GM21717 (cell line): ENCODE results near the gene GPBP1.
"Not testable (repeated sequence)": the region's sequence is repeated elsewhere in the genome, so short reads cannot be mapped to it uniquely, and the experiment has no call there.

Source experiments
- ATAC-seq: cut with Tn5 transposase; IDR thresholded peaks from one replicate; pipeline ENCODE4 v1.9.1; 2021; ENCODE audit warnings: mild to moderate bottlenecking, moderate library complexity; ENCODE audit not compliant: unreplicated experiment

GPBP1 gene

DNA sequence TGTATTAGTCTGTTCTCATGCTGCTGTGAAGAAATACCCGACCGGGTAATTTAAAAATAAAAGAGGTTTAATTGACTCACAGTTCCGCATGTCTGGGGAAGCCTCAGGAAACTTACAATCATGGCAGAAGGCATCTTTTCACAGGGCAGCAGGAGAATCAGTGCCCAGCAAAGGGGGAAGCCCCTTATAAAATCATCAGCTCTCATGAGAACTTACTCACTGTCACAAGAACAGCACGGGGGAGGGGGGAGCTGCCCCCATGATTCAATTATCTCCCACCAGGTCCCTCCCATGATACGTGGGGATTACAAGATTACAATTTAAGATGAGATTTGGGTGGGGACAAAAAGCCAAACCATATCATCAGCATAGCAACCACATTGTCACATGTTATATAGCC, 102.5 kb downstream of the GPBP1 start:
- ATAC-seq = no peak

DNA sequence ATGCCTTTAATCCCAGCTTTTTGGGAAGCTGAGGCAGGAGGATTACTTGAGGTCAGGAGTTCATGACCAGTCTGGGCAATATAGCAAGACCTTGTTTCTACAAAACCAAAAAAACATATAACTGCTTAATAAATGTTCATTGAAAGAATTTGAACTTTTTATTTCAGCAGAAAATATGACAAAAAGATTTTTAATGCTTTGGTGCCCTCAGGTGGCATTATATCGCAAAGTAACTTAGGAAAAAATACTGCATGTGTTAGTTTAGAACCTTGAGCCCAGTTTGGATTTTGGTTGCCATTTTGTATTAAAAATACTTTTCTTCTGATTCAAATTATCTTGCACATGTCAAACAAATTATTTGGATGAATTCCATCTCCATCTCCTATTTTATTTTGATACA, 103.2 kb downstream of the GPBP1 start:
- no peak for ATAC-seq

DNA sequence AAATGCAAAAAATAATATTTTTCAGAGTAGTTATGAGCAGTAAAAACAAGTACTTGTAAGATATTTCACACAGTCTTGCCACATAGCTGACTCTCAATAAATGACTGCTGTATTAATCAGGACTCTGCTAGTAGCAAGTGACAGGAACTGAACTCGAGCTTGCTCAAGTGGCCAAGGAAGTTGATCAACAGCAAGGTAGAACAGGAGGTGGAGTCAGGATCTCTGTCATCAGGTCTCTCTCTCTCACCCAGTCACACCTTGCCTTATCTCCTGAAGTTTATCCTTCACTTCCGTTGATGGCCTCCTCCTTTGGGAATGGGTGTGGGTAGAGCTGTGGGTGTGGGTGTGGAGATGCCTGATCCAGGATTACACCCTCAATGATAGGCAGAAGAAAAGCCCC, 107.0 kb downstream of the GPBP1 start:
- no peak for ATAC-seq

DNA sequence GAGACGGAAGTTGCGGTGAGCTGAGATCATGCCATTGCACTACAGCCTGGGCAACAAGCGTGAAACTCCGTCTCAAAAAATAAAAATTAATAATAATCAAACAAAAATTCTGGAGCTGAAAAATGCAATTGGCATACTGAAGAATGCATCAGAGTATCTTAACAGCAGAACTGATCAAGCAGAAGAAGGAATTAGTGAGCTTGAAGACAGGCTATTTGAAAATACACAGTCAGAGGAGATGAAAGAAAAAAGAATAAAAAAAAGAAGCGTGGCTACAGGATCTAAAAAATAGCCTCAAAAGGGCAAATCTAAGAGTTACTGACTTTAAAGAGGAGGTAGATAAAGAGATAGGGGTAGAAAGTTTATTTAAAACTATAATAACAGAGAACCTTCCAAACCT, 111.2 kb downstream of the GPBP1 start:
- not testable (repeated sequence) for ATAC-seq

DNA sequence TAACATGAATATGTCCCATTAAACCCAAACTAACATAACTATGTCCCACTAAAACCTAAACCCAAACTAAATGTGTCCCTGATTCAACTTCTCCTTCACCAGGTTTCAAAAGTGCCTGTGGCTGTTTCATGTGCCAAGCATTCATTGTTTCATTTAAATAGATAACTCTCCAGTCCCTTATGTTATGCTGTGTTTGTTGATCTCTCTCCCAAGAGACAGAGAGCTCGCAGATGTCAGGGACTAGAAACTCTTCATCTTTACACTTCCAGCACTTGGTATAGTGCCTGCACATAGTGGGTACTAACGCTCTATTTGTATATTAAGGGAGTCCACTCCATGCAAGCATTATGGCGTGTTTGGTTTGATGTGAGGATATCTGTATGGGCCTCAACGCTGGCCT, 118.0 kb downstream of the GPBP1 start:
- ATAC-seq = no peak

DNA sequence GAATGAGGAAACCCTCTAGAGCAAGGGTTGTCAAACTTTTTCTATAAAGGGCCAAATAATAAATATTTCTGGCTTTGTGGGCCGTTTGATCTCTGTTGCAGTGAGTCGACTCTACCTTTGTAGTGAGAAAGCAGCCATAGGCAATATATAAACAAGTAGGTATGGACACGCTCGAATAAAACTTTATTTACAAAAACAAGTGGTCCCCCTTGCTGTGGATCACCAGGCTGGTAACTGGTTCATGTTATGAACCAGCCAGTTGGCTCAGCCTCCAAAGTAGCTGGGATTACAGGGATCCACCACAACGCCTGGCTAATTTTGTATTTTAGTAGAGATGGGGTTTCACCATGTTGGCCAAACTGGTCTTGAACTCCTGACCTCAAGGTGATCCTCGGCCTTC, 118.5 kb downstream of the GPBP1 start:
- no peak for ATAC-seq

DNA sequence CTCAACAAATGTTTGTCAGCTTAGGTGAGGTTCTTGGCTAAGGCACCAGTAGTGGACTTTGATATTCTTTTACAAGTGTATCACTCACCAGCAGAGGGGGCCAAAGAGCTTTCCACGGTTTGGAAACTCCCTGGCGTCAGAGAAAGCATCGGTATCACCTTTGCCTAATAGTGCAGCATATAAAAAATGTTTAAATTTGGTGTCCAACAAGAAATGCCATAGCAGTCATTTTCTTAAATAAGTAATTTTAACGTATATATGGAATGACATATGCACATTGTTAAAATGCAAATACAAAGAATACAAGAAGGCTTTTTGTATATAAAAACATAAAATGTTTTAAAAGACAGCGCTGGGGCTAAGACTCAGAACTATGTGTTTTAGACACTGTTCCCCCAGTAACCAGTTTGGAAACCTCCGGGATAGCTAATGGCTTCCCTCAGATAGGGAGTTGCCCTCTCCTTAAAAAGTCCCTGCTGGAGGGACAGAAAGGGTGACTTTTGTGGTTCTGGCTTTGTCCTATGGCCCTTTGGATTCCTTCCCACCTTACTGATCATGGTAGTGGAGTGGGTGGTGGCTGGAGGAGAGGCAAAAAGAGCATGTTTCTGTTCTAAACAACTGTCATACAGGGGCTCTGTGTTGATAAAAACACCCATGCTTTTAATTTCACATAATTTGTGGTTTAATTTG, 124.6 kb downstream of the GPBP1 start:
- peak; percentile 77 for ATAC-seq

DNA sequence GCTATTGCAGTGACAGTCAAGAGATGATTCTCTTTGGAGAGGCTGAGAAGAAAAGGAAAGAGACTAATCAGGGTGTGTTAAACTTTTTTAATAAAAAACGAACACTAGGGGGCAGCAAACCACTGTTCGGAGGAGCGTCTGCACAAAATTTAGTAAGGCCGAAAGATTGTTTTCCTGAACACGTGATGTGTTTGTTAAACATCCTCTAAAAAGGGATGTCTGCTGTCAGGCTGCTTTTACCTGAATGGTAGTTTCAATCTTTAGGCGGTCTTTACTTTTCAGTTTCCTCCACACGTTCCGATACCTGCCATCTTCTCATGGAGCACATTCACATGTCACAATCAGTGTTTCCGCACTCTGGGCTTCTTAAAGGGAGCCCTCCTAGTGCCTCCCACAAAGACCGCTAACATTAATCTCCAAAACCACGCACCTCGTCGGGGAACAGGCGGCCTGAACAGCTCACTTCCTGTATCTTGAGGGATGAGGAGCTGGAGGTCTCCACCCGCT, 125.2 kb downstream of the GPBP1 start:
- no peak for ATAC-seq

DNA sequence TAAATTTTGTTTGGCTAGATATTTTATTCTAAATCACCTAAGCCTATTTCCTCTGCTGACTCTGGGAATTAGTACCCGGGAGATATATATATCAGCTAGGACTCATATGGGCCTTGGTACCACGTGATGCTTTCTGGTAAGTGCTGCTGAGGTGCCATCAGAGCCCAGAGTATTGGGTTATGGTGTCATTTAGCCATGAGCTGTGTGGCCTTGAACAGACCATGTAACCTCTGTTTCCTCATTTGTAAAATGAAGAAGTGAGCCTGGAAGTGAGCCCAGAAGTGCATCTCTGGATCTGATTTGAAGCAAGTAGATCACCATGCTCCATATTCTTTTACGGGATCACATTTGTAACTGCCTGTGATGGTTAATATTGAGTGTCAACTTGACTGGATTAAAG, 126.1 kb downstream of the GPBP1 start:
- ATAC-seq = no peak

DNA sequence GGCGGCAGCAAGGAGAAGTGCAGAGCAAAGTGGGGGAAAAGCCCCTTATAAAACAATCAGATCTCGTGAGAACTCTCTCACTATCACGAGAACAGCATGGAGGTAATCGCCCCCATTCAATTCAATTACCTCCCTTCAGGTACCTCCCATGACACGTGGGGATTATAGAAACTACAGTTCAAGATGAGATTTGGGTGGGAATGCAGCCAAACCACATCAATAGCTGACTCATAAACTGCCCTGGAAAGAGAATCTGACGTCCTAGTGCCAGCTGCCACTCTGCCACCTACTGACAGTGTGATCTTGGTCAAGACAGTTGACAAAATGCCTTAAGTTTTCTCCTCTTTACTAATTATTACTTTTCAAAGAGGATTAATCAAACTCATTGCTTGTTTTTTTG, 128.3 kb downstream of the GPBP1 start:
- peak; percentile 41 for ATAC-seq

DNA sequence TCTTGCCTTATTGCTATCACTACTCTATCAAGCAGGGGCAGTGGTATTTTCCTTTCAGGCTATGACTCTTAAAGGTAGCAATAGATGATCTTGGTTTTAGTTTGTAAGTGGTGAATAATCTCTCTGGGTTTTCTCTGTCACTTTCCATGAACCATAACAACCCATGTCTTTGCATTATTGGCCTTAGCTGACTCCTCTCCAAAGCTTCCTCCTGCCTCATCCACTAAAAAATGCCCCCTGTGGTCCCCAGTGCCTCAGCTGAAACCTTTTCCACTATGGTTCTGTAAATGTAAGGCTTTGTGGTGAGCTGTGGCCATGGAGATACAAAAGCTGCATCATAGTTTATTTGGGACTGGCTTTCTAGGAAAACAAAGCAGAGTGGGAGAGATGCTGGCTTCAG, 128.8 kb downstream of the GPBP1 start:
- ATAC-seq = no peak

DNA sequence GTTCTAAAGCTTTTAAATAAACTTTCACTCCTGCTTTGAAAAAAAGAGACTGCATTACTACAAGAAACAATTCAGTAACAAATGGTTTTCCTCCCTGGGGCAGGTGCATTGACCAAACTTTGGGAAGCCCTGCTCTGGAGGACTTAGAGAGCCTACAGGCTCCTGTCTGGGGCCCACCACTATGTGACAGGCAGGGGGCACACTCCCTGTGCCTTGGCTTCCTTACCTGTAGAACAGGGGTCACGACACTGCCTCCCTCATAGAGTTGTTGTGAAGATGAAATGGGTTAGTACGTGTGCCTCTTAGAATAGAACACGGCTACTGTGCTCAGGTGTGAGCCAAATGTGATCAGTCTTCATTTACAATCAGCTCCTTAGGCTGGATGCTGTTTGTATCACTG, 130.1 kb downstream of the GPBP1 start:
- no peak for ATAC-seq

DNA sequence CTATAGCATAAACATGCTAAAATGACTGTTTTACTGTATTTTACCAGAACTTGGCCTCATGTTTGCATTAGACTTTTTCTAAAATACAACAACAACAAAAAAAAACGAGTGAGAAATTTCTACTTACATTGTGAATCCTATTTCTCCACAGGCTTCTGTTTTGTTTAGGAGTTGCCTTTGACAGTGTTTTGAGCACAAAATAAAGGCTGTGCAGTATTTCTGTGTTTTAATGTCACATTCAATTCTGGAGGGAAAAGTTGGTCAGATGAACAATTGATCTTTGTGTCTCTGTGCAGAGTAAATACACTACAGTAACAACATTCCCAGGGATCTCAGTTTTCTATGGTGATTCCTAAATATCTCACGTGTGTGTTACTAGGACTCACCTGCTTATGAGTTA, 131.1 kb downstream of the GPBP1 start:
- ATAC-seq = no peak

DNA sequence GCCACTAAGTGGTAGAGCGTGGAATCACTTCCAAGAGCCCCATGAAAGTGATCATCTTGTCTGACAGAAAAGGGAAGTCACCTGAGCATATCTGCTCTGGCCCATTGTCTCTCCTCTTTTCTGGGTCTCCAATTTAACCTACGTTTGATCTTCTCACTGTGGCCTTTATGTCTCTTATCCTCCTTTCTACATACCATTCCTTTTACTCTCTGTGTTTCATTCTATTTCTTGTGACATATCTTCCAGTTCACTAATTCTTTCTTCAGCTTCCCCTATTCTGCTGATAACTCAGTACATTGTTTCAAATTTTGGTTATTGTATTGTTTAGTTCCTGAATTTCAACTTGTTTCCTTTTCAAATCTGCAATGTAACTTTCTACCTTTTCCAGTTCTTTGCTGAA, 132.5 kb downstream of the GPBP1 start:
- no peak for ATAC-seq

DNA sequence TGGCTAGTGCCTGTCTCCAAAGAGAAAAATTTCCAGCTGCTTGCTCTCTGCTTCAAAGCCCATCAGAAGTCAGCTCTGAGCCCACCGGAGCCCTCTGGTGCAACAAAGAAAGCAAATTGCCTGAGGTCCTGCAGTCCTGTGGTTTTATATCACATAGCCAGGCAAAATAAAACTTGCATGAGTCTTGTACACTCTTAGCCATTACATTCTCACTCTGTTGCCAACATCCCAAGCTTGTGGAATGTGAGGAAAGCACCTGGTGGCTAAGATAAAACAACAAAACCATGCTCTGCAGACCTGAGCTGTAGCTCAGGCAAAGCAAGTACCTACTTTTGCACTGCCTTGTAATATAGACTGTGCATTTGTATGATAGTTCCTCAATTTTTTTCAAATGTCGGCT, 133.7 kb downstream of the GPBP1 start:
- ATAC-seq = no peak

DNA sequence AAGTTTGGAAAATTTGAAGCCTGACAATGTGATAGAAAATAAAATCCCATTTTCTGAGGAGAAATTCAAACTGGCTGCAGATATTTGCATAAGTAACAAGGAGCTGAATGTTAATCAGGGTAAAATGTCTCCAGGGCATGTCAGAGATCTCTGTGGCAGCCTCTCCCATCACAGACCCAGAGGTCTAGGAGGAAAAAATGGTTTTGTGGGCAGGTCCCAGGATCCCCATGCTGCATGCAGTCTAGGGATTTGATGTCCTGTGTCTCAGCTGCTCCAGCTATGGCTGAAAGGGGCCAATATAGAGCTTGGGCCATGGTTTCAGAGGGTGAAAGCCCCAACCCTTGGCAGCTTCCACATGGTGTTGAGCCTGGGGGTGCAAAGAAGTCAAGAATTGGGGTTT, 135.2 kb downstream of the GPBP1 start:
- not testable (repeated sequence) for ATAC-seq

DNA sequence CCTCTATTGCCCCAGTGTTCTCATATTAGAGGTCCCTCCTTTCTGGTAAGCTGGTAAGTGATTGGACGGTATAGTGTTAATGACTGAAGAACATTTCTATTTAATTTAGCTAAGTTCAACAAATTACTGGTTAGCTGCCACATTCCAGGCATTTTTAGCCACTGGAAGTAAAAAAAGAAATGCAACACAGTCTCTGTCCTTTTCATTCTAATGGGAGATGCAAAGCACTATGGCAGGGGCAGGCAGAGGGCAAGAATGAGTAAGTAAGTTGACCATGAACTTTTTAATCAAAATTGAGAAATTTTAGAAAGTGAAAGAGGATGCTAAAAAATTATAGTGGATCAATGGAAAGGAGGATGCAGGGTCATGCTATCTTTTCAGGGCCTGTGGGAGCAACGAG, 137.4 kb downstream of the GPBP1 start:
- ATAC-seq = no peak

DNA sequence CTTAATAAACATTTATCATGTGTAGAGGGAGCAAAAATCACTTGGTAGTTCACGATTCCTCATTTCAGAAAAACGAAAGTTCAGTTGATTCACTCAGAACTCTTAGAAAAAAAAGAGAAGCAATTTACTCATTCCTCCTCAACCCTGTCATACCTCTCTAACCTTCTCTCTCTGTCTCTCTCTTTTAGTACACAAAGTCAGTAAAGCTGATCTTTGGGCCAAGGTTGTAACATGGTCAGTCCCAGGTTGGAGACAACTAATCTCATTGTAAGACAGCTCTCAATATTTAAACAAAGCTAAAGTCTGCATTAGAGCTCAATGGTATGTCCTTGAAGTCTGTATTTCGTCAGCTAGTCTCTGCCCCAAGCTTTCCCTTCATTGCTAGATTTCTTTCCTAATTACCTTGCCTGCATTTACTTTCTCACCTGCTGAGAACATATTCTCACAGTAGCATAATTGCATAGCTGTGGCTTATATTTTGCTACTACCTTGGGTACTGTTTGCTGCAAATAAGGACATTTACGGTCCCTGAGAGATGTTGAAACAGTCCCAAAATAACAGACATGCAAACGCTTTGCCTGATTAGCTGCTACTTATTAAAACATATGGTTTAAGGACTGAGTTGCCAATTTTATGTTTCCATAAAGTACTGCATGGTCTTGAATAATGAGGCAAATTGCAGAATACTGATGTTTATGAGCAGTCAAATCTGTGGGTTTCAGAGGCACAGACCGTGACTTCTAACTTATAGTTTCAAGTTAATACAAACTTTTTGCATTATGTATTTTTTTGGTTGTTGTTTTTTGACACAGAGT, 138.3 kb downstream of the GPBP1 start:
- ATAC-seq = no peak

DNA sequence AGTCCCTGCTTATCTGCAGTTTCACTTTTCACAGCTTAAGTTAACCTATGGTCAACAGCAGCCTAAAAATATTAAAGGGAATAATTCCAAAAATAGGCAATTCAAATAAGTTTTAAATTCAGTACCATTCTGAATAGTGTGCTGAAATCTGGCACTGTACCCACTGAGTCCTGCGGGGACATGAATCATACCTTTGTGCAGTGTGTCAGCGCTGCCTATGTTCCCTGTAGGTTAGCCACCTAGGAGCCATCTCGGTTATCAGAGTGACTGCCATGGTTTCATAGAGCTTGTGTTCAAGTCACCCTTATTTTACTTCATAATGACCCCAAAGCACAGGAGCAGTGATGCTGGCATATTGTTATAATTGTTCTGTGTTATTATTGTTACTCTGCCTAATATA, 139.9 kb downstream of the GPBP1 start:
- no peak for ATAC-seq
